AG04450 (cell line): ENCODE measurements around the gene SLC35D2. TPM values are rescaled to one million over a fixed set of nuclear protein-coding genes. Genes with fewer than 3 reads are reported as not detected.

Experiments
- CTCF ChIA-PET: fragments of 300-600, 350-600 bp; formaldehyde crosslinking; extraction: SDS; loops from one replicate; lab custom pipeline; 2022; ENCODE audit warnings: antibody characterized with exemption, inconsistent platforms; lab: Charles Lee
- POLR2A ChIA-PET: fragments of 350-600 bp; formaldehyde crosslinking; extraction: SDS; loops from one replicate; lab custom pipeline; 2021; ENCODE audit warnings: antibody characterized with exemption, inconsistent platforms; lab: Yijun Ruan, JAX
- DNase-seq: peaks from one replicate; pipeline ENCODE4 v3.0.0-alpha.2; 2011; ENCODE audit warnings: low read depth, low spot score
- H3K27ac ChIP-seq: one replicate; pipeline ENCODE4 v1.5.1; 2012; ENCODE audit warnings: low read depth, low read length, control low read depth
- H3K27me3 ChIP-seq: one replicate; pipeline ENCODE4 v1.6.0; 2012; ENCODE audit warnings: low read length; ENCODE audit not compliant: control insufficient read depth, insufficient read depth
- H3K4me3 ChIP-seq: 2 replicates; pipeline ENCODE4 v1.5.1; 2011; ENCODE audit warnings: mild to moderate bottlenecking, low read depth, low read length, control low read depth
- H3K9me3 ChIP-seq: 2 replicates; pipeline ENCODE4 v1.5.1; 2012; ENCODE audit warnings: low read length; ENCODE audit not compliant: control insufficient read depth, insufficient read depth
- polyA minus RNA-seq: library from RNA; depleted of rRNA, polyadenylated mRNA; stranded (reverse); fragments of >200 nt; gene quantifications from 2 replicates; pipeline ENCODE4 v1.2.3, GENCODE V29; 2011; rRNA and poly(A)+ RNA removed
- polyA plus RNA-seq: library from polyadenylated mRNA; depleted of rRNA; stranded (reverse); fragments of >200 nt; gene quantifications from 2 replicates; pipeline ENCODE4 v1.2.3, GENCODE V29; 2011; rRNA removed
- TF ChIP-seq, protein P1 (sequence below): IDR thresholded peaks from 2 replicates; pipeline ENCODE4 v1.5.1; 2011; ENCODE audit warnings: low read depth, low read length, control low read depth, inconsistent platforms

The SLC35D2 gene
- polyA plus RNA-seq (18.1 and 24.1 TPM in 2 replicates), polyA minus RNA-seq (8.7 and 12.2 TPM in 2 replicates)

DNA sequence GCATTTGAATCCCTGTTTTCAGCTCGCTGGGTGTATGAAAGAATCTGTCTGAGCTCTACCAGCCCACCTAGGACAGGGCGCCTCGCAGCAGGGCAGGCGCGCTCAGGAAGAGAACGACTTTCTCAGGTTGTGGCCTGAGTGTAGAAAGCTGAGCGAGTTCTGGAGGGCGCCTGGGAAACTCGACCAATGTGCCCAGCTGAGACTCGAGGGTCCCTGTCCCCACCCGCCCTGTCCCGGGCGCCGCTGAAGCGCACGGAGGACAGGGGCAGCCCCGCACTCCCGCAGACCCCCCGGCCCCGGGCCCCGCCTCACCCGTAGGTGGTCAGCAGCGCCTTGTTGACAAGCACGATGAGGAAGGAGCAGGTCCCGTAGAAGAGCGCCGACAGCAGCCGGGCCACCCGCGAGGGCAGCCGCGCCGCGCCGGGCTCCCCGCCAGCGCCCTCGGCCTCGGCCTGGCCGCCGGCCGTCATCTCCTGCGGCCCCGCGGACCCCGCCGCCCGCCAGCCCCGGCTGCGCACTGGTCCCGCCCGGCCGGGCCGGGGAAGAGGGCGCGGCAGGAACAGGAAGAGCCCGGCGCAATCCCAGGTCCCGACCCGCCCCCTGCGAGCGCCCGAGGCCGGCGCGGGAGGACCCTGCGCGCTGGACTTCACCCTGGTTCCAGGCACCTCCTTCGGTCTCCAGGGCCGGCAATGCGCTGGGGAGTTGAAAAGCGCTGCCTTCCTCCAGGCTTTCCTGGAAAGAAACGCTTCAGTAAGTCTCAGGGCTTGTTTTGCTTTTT is at the start of gene SLC35D2:
Gene SLC35D2 (minus strand): TSS at position 547 of the 778 bp plus-strand sequence. CDS start 77 bp downstream, at position 470.
- Histone ChIP-seq H3K9me3 (no peaks in the 10 kb centered on the region), H3K27ac (no peak within 1 kb of the TSS), H3K27me3 (no peaks in the 10 kb centered on the region), H3K4me3 (peak within 1 kb of the TSS; percentile 70)
- ChIA-PET CTCF (interaction anchor here (0.6 to 1.2 kb wide), 3 partner anchors 11 to 267 kb away, joined by 3 to 8 read pairs (median 4); no protein-coding TSS in a partner anchor), POLR2A (interaction anchor here (0.6 to 0.8 kb wide), 3 partner anchors 56 to 69 kb away, joined by 3 to 5 read pairs (median 3); partner anchors contain the start of gene HABP4)
- DNase-seq = no peak
- TF ChIP-seq, protein P1, sequence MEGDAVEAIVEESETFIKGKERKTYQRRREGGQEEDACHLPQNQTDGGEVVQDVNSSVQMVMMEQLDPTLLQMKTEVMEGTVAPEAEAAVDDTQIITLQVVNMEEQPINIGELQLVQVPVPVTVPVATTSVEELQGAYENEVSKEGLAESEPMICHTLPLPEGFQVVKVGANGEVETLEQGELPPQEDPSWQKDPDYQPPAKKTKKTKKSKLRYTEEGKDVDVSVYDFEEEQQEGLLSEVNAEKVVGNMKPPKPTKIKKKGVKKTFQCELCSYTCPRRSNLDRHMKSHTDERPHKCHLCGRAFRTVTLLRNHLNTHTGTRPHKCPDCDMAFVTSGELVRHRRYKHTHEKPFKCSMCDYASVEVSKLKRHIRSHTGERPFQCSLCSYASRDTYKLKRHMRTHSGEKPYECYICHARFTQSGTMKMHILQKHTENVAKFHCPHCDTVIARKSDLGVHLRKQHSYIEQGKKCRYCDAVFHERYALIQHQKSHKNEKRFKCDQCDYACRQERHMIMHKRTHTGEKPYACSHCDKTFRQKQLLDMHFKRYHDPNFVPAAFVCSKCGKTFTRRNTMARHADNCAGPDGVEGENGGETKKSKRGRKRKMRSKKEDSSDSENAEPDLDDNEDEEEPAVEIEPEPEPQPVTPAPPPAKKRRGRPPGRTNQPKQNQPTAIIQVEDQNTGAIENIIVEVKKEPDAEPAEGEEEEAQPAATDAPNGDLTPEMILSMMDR = no peak

DNA sequence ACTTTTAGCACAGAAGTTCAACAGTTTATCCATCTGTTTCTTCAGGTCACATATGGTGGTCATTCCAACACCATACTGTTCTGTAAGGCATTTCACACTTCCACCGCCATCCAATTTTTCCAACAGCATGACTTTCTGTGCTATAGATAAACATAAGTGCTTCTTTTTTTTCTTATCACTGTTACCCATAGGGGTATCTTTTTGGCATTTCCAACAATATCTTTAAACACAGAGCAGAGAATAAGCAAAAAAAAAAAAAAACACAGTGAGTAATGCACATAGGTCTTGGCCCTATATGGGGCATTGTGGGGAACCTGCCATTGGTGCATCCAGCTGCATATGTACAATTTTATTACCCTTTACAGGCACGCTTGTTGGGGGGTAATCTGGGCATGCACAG is 46.9 kb upstream of the SLC35D2 start:
- TF ChIP-seq, protein P1 = no peak
- no peak for DNase-seq
- Histone ChIP-seq H3K9me3 (no peaks in the 10 kb centered on the region), H3K27ac (no peak overlapping the region), H3K27me3 (no peaks in the 10 kb centered on the region), H3K4me3 (no peak overlapping the region)
- CTCF ChIA-PET = no interaction called here
- POLR2A ChIA-PET = no interaction called here

DNA sequence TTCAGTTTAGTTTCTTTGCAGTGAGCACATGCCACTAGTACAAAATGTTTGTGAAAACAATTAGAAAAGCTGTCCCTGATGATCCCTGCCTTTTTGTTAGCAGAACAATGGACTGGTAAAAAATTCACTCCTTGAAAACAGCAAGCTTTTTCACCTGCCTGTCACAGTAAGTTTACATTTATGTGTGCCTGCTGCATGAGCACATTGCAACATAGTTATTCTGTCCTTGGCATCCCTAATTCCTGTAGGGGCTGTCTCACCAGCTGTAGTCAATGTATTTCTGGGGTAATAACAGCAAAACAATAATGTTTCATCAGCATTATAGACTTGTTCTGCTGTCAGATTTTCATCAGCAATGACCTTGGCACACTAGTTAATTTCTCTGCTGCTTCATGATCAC is 46.2 kb upstream of the SLC35D2 start:
- Histone ChIP-seq H3K27me3 (no peaks in the 10 kb centered on the region), H3K4me3 (no peak overlapping the region), H3K9me3 (no peaks in the 10 kb centered on the region), H3K27ac (no peak overlapping the region)
- ChIA-PET POLR2A (no interaction called here), CTCF (no interaction called here)
- no peak for DNase-seq
- TF ChIP-seq, protein P1 = no peak

DNA sequence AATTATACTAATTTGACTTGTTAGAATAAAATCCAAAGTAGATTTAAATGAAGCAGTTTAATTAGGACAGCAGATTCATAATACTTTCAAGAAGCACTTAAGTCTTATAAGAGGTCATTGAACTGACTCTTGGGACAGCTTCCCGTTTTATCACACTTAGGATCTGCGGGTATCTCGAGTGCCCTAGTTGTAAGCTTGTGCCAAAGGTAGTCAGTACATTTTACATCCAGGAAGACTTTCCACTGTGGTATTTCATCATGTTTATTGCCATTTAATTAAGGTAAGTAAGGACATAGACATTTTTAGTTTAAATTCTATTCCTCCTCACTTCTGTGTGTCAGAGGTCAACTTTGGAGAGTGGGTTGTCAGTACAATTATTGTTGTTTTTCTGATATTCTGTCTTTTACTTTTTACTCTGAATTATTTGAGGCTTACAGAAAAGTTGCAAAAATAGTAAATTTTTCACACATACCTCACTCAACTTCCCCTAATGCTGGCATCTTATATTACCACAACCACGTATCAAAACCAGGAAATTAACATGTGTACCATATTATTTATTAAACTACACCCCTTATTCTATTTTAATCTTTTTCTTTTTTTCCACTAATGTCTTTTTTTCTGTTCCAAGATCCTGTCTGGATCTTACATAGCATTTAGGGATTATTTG is 42.1 kb upstream of the SLC35D2 start:
- CTCF ChIA-PET = interaction anchor here (1.2 to 1.5 kb wide), 3 partner anchors 16 to 241 kb away, joined by 3 to 5 read pairs (median 3); no protein-coding TSS in a partner anchor
- no peaks in the 10 kb centered on the region for H3K9me3 ChIP-seq
- no peak overlapping the region for H3K27ac ChIP-seq
- DNase-seq = no peak
- POLR2A ChIA-PET = no interaction called here
- H3K4me3 ChIP-seq = no peak overlapping the region
- no peaks in the 10 kb centered on the region for H3K27me3 ChIP-seq
- TF ChIP-seq, protein P1 = no peak
